GM23338 (cell line): ENCODE data around the gene SYP. TPM values are rescaled to one million over a fixed set of nuclear protein-coding genes. Genes with fewer than 3 reads are reported as not detected.

Source experiments
- ATAC-seq: fragments of 200-7000 bp; cut with Tn5 transposase; 3 replicates; pipeline ENCODE4 v1.9.1; 2020
- DNase-seq: peaks from one replicate; pipeline ENCODE4 v3.0.0-alpha.2; 2015; ENCODE audit warnings: low spot score
- H2AFZ ChIP-seq: fragments of 200-600 bp; sonication (generic); 2 replicates; pipeline ENCODE4 v1.8.0; 2016; ENCODE audit warnings: antibody characterized with exemption, mild to moderate bottlenecking, moderate library complexity
- H3F3A ChIP-seq: fragments of 200-600 bp; sonication (generic); replicated peaks from 2 replicates; pipeline ENCODE4 v1.8.0; 2017; ENCODE audit warnings: antibody characterized with exemption, mixed run types, low read depth
- H3K27ac ChIP-seq: fragments of 200-600 bp; sonication (generic); 2 replicates; pipeline ENCODE4 v1.6.1; 2016; ENCODE audit warnings: low read depth
- H3K27me3 ChIP-seq: fragments of 200-600 bp; sonication (generic); 2 replicates; pipeline ENCODE4 v1.8.0; 2016; ENCODE audit warnings: mild to moderate bottlenecking, mixed run types, moderate library complexity; ENCODE audit not compliant: insufficient read depth
- H3K36me3 ChIP-seq: fragments of 200-600 bp; sonication (generic); 2 replicates; pipeline ENCODE4 v1.8.0; 2016; ENCODE audit warnings: mild to moderate bottlenecking; ENCODE audit not compliant: insufficient read depth
- H3K4me1 ChIP-seq: fragments of 200-600 bp; sonication (generic); 2 replicates; pipeline ENCODE4 v1.8.0; 2016; ENCODE audit warnings: mild to moderate bottlenecking, moderate library complexity; ENCODE audit not compliant: insufficient read depth
- H3K4me2 ChIP-seq: fragments of 200-600 bp; sonication (generic); 2 replicates; pipeline ENCODE4 v1.7.1; 2017; ENCODE audit warnings: mixed run types
- H3K4me3 ChIP-seq: fragments of 200-600 bp; sonication (generic); 2 replicates; pipeline ENCODE4 v1.6.1; 2016; ENCODE audit warnings: mixed run types
- H3K79me2 ChIP-seq: fragments of 200-600 bp; sonication (generic); replicated peaks from 2 replicates; pipeline ENCODE4 v1.8.0; 2017; ENCODE audit warnings: mild to moderate bottlenecking; ENCODE audit not compliant: insufficient read depth
- H3K9me2 ChIP-seq: fragments of 200-600 bp; sonication (generic); 2 replicates; pipeline ENCODE4 v1.8.0; 2017; ENCODE audit not compliant: insufficient read depth
- H4K20me1 ChIP-seq: fragments of 200-600 bp; sonication (generic); replicated peaks from 2 replicates; pipeline ENCODE4 v1.8.0; 2017; ENCODE audit warnings: mild to moderate bottlenecking; ENCODE audit not compliant: insufficient read depth
- H3K27ac Mint-ChIP-seq: 2 replicates; pipeline ENCODE4 v1.8.0; 2020; ENCODE audit warnings: inconsistent platforms, mild to moderate bottlenecking, moderate library complexity, mixed read lengths
- H3K27me3 Mint-ChIP-seq: 3 replicates; pipeline ENCODE4 v1.8.0; 2022; ENCODE audit warnings: low read depth, mild to moderate bottlenecking, moderate library complexity, mixed read lengths, inconsistent platforms; ENCODE audit not compliant: insufficient read depth, poor library complexity
- H3K36me3 Mint-ChIP-seq: 3 replicates; pipeline ENCODE4 v1.8.0; 2021; ENCODE audit warnings: low read depth, mild to moderate bottlenecking, inconsistent platforms, moderate library complexity, mixed read lengths
- H3K4me1 Mint-ChIP-seq: 3 replicates; pipeline ENCODE4 v1.8.0; 2020; ENCODE audit warnings: mild to moderate bottlenecking, inconsistent platforms, mixed read lengths
- H3K4me3 Mint-ChIP-seq: 3 replicates; pipeline ENCODE4 v1.8.0; 2021; ENCODE audit warnings: moderate library complexity, mild to moderate bottlenecking, inconsistent platforms, mixed read lengths
- H3K9me3 Mint-ChIP-seq: 3 replicates; pipeline ENCODE4 v1.8.0; 2020; ENCODE audit warnings: moderate library complexity, mild to moderate bottlenecking, inconsistent platforms, mixed read lengths
- EZH2phosphoT487 ChIP-seq: fragments of 200-600 bp; sonication (generic); IDR thresholded peaks from one replicate; pipeline ENCODE4 v1.8.1; 2018; ENCODE audit warnings: antibody characterized with exemption; ENCODE audit not compliant: unreplicated experiment
- JUNB ChIP-seq: IDR thresholded peaks from one replicate; pipeline ENCODE4 v1.6.1; 2016; ENCODE audit warnings: antibody characterized with exemption; ENCODE audit not compliant: unreplicated experiment
- POLR2AphosphoS5 ChIP-seq: IDR thresholded peaks from 2 replicates; pipeline ENCODE4 v1.6.1; 2016; ENCODE audit warnings: antibody characterized with exemption, low read depth
- STAT1 ChIP-seq: IDR thresholded peaks from one replicate; pipeline ENCODE4 v1.6.1; 2016; ENCODE audit warnings: antibody characterized with exemption; ENCODE audit not compliant: unreplicated experiment
- ZNF114 ChIP-seq: fragments of 250-450 bp; sonication (Bioruptor Pico); IDR thresholded peaks from 2 replicates; pipeline ENCODE4 v1.5.0; 2020; ENCODE audit warnings: mild to moderate bottlenecking, moderate library complexity
- ZNF331 ChIP-seq: fragments of 250-450 bp; sonication (Bioruptor Pico); IDR thresholded peaks from 2 replicates; pipeline ENCODE4 v1.5.0; 2020; ENCODE audit warnings: low read depth, mild to moderate bottlenecking, moderate library complexity
- polyA plus RNA-seq: library from polyadenylated mRNA; unstranded; fragments of >200 nt; fragmentation: Nextera tagmentation; extraction: Ambion mirVana; gene quantifications from 2 replicates; pipeline ENCODE4 v1.2.1, GENCODE V29; 2016
- total RNA-seq: library from RNA; depleted of rRNA; stranded (reverse); fragments of >200 nt; shearing (Covaris generic); gene quantifications from 2 replicates; pipeline ENCODE4 v1.2.3, GENCODE V29; 2014
- TF ChIP-seq, protein P1 (sequence below): fragments of 250-450 bp; sonication (Bioruptor Pico); IDR thresholded peaks from 2 replicates; pipeline ENCODE4 v1.5.0; 2020; ENCODE audit warnings: mild to moderate bottlenecking, moderate library complexity
- TF ChIP-seq, protein P2 (sequence below): IDR thresholded peaks from 2 replicates; pipeline ENCODE4 v1.6.1; 2016; ENCODE audit warnings: antibody characterized with exemption
- TF ChIP-seq, protein P3 (sequence below), 2 experiments: fragments of 200-600 bp in 1 of 2; sonication (generic) in 1 of 2; conservative IDR thresholded peaks; 2 replicates each; pipeline versions ENCODE4 v1.5.1 to v1.6.1; 2016 to 2017; ENCODE audit warnings: antibody characterized with exemption in 2 of 2, low read depth in 2 of 2, mild to moderate bottlenecking in 2 of 2, moderate library complexity in 1 of 2

Gene SYP
- total and polyA plus RNA-seq, 2 experiments from 2014 or later = 3.7 to 9.1 TPM

DNA sequence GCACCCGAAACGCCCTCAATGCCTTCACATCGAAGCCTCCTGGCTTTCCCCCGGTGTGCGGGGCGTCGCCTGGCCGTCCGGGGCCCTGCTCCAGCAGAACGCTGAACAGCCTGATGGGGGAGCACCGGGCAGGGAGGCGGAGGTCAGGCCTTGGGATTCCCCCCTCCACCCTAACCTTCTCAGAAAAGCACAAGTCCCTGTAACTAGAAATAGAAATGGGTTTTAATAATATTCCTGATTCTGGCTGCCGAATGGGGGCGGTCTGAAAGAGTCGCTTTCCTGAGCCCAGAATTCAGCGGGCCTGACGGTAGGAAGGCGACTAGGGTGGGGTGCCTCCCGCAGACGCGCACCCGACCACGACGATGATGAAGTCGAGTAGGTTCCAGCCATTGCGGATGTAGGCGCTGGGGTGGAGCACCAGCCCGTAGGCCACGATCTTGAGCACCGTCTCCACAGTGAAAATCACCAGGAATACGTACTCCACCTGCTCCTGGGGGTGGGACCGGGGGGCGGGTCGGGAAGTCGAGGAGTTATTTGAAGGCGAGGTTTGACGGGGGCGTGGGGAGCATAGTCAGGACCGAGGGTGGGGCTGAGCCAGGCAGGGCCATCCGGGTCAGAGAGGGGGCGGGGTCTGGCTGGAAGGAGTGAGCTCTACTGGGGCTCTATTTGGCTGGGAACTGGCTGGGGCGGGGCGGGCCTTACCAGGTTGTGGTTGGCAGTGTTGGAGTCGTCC is 30.7 kb upstream of the SYP start:
- Histone ChIP-seq H3K4me3 (peak overlapping the region; percentile 70), H3K9me2 (no peaks in the 10 kb centered on the region), H3K27ac (no peak overlapping the region), H3K4me1 (no peaks in the 10 kb centered on the region), H2AFZ (0 out of 2 replicates have a peak overlapping the region, but pooled peaks have one; percentile 14), H3K79me2 (no peaks in the 10 kb centered on the region), H3K36me3 (no peaks in the 10 kb centered on the region), H3K27me3 (no peaks in the 10 kb centered on the region), H3F3A (no peaks in the 10 kb centered on the region), H4K20me1 (no peaks in the 10 kb centered on the region), H3K4me2 (peak overlapping the region; percentile 81)
- Mint-ChIP-seq H3K4me1 (peaks cover 9% of the 10 kb centered on the region; the same call in 2 of the 3 replicates), H3K36me3 (no peaks in the 10 kb centered on the region; the same call in 2 of the 3 replicates), H3K27me3 (peaks cover 10% of the 10 kb centered on the region), H3K9me3 (no peaks in the 10 kb centered on the region), H3K27ac (peak overlapping the region; percentile 62; the same call in 1 of the 2 replicates), H3K4me3 (peak overlapping the region; percentile 79)
- TF ChIP-seq STAT1 (no peak), EZH2phosphoT487 (no peak), JUNB (no peak), ZNF331 (CRISPR knock-in tag) (no peak), POLR2AphosphoS5 (peak; percentile 28; the same call in 1 of the 2 replicates), ZNF114 (CRISPR knock-in tag) (no peak)
- TF ChIP-seq, protein P1, sequence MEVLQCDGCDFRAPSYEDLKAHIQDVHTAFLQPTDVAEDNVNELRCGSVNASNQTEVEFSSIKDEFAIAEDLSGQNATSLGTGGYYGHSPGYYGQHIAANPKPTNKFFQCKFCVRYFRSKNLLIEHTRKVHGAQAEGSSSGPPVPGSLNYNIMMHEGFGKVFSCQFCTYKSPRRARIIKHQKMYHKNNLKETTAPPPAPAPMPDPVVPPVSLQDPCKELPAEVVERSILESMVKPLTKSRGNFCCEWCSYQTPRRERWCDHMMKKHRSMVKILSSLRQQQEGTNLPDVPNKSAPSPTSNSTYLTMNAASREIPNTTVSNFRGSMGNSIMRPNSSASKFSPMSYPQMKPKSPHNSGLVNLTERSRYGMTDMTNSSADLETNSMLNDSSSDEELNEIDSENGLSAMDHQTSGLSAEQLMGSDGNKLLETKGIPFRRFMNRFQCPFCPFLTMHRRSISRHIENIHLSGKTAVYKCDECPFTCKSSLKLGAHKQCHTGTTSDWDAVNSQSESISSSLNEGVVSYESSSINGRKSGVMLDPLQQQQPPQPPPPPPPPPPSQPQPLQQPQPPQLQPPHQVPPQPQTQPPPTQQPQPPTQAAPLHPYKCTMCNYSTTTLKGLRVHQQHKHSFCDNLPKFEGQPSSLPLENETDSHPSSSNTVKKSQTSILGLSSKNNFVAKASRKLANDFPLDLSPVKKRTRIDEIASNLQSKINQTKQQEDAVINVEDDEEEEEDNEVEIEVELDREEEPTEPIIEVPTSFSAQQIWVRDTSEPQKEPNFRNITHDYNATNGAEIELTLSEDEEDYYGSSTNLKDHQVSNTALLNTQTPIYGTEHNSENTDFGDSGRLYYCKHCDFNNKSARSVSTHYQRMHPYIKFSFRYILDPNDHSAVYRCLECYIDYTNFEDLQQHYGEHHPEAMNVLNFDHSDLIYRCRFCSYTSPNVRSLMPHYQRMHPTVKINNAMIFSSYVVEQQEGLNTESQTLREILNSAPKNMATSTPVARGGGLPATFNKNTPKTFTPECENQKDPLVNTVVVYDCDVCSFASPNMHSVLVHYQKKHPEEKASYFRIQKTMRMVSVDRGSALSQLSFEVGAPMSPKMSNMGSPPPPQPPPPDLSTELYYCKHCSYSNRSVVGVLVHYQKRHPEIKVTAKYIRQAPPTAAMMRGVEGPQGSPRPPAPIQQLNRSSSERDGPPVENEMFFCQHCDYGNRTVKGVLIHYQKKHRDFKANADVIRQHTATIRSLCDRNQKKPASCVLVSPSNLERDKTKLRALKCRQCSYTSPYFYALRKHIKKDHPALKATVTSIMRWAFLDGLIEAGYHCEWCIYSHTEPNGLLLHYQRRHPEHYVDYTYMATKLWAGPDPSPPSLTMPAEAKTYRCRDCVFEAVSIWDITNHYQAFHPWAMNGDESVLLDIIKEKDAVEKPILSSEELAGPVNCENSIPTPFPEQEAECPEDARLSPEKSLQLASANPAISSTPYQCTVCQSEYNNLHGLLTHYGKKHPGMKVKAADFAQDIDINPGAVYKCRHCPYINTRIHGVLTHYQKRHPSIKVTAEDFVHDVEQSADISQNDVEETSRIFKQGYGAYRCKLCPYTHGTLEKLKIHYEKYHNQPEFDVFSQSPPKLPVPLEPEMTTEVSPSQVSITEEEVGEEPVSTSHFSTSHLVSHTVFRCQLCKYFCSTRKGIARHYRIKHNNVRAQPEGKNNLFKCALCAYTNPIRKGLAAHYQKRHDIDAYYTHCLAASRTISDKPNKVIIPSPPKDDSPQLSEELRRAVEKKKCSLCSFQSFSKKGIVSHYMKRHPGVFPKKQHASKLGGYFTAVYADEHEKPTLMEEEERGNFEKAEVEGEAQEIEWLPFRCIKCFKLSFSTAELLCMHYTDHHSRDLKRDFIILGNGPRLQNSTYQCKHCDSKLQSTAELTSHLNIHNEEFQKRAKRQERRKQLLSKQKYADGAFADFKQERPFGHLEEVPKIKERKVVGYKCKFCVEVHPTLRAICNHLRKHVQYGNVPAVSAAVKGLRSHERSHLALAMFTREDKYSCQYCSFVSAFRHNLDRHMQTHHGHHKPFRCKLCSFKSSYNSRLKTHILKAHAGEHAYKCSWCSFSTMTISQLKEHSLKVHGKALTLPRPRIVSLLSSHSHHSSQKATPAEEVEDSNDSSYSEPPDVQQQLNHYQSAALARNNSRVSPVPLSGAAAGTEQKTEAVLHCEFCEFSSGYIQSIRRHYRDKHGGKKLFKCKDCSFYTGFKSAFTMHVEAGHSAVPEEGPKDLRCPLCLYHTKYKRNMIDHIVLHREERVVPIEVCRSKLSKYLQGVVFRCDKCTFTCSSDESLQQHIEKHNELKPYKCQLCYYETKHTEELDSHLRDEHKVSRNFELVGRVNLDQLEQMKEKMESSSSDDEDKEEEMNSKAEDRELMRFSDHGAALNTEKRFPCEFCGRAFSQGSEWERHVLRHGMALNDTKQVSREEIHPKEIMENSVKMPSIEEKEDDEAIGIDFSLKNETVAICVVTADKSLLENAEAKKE (CRISPR knock-in tag) = no peak
- TF ChIP-seq, protein P2, sequence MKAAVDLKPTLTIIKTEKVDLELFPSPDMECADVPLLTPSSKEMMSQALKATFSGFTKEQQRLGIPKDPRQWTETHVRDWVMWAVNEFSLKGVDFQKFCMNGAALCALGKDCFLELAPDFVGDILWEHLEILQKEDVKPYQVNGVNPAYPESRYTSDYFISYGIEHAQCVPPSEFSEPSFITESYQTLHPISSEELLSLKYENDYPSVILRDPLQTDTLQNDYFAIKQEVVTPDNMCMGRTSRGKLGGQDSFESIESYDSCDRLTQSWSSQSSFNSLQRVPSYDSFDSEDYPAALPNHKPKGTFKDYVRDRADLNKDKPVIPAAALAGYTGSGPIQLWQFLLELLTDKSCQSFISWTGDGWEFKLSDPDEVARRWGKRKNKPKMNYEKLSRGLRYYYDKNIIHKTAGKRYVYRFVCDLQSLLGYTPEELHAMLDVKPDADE = no peak
- TF ChIP-seq, protein P3, sequence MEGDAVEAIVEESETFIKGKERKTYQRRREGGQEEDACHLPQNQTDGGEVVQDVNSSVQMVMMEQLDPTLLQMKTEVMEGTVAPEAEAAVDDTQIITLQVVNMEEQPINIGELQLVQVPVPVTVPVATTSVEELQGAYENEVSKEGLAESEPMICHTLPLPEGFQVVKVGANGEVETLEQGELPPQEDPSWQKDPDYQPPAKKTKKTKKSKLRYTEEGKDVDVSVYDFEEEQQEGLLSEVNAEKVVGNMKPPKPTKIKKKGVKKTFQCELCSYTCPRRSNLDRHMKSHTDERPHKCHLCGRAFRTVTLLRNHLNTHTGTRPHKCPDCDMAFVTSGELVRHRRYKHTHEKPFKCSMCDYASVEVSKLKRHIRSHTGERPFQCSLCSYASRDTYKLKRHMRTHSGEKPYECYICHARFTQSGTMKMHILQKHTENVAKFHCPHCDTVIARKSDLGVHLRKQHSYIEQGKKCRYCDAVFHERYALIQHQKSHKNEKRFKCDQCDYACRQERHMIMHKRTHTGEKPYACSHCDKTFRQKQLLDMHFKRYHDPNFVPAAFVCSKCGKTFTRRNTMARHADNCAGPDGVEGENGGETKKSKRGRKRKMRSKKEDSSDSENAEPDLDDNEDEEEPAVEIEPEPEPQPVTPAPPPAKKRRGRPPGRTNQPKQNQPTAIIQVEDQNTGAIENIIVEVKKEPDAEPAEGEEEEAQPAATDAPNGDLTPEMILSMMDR (conservative IDR thresholded peaks at IDR 0.05; ENCODE audit: low read depth in 2 of 2) = peak; percentile 21 to 22; a peak in 3 of 4 replicates
- peak; percentile 86 for ATAC-seq
- DNase-seq = peak; percentile 84
